H1 (cell line): Measurements from ENCODE around the gene GGA2. TPM values are rescaled to one million over a fixed set of nuclear protein-coding genes. Genes with fewer than 3 reads are reported as not detected.

Source experiments
- CTCF ChIA-PET: fragments of 300-600 bp; sonication (Branson Sonifier 250); formaldehyde crosslinking; loops from one replicate; lab custom pipeline; 2021; ENCODE audit not compliant: partially characterized antibody; lab: Charles Lee
- POLR2A ChIA-PET: fragments of 300-600 bp; sonication (Branson Sonifier 250); formaldehyde crosslinking; loops from one replicate; lab custom pipeline; 2021; ENCODE audit warnings: inconsistent platforms; ENCODE audit not compliant: partially characterized antibody; lab: Charles Lee
- DNase-seq, 2 experiments: peaks; one replicate each; pipeline versions ENCODE4 v3.0.0 to v3.0.0-alpha.2; 2010 to 2022; ENCODE audit warnings: low spot score in 2 of 2, low read depth in 1 of 2, mixed read lengths in 1 of 2
- FAIRE-seq: peaks from 2 replicates; lab custom pipeline; 2011; peaks lifted over from hg19 to GRCh38; lab: Jason Lieb, UNC
- H2AFZ ChIP-seq: 2 replicates; pipeline ENCODE4 v1.8.1; 2012; ENCODE audit warnings: low read length, inconsistent platforms
- H2AK5ac ChIP-seq: 2 replicates; pipeline ENCODE4 v1.6.1; 2013; ENCODE audit warnings: low read depth, low read length
- H2BK120ac ChIP-seq: replicated peaks from 2 replicates; pipeline ENCODE3; 2013; ENCODE audit warnings: low read depth, low read length, inconsistent platforms
- H2BK12ac ChIP-seq: 2 replicates; pipeline ENCODE4 v1.6.1; 2013; ENCODE audit warnings: low read depth, low read length
- H2BK15ac ChIP-seq: 2 replicates; pipeline ENCODE4 v1.6.1; 2013; ENCODE audit warnings: low read length
- H2BK20ac ChIP-seq: 2 replicates; pipeline ENCODE4 v1.6.1; 2013; ENCODE audit warnings: low read length
- H2BK5ac ChIP-seq: 2 replicates; pipeline ENCODE4 v1.6.1; 2013; ENCODE audit warnings: low read depth, low read length
- H3K14ac ChIP-seq: 2 replicates; pipeline ENCODE4 v1.6.1; 2013; ENCODE audit warnings: inconsistent platforms; ENCODE audit not compliant: insufficient read length
- H3K18ac ChIP-seq: 2 replicates; pipeline ENCODE4 v1.6.1; 2013; ENCODE audit warnings: low read length; ENCODE audit errors: extremely low read depth
- H3K23ac ChIP-seq: 2 replicates; pipeline ENCODE4 v1.6.1; 2013; ENCODE audit warnings: inconsistent platforms; ENCODE audit not compliant: insufficient read length
- H3K23me2 ChIP-seq: 2 replicates; pipeline ENCODE4 v1.6.1; 2013; ENCODE audit warnings: low read depth, low read length
- H3K27ac ChIP-seq: 2 replicates; pipeline ENCODE4 v1.6.1; 2011; ENCODE audit warnings: low read depth, low read length, inconsistent platforms
- H3K27me3 ChIP-seq, 4 experiments: replicated peaks in 1 of 4; 1 replicate in 1 of 4; 2 replicates in 3 of 4; pipeline versions ENCODE4 v1.6.1 to v1.8.1; 2011 to 2013; ENCODE audit warnings: low read length in 3 of 4, mild to moderate bottlenecking in 3 of 4, inconsistent platforms in 2 of 4, mixed read lengths in 2 of 4, moderate library complexity in 1 of 4; ENCODE audit not compliant: control insufficient read depth in 3 of 4, insufficient read depth in 3 of 4; ENCODE audit errors: extremely low read depth in 1 of 4
- H3K36me3 ChIP-seq, 4 experiments: 2 replicates each; pipeline versions ENCODE4 v1.6.1 to v1.8.1; 2011 to 2013; ENCODE audit warnings: mild to moderate bottlenecking in 4 of 4, low read length in 3 of 4, moderate library complexity in 2 of 4, control low read depth in 1 of 4, inconsistent platforms in 1 of 4; ENCODE audit not compliant: insufficient read depth in 4 of 4, control insufficient read depth in 2 of 4
- H3K4ac ChIP-seq: replicated peaks from 2 replicates; pipeline ENCODE3; 2013; ENCODE audit warnings: low read length, low read depth, mixed read lengths, inconsistent platforms; ENCODE audit not compliant: insufficient read length
- H3K4me1 ChIP-seq, 4 experiments: replicated peaks in 1 of 4; 1 replicate in 1 of 4; 2 replicates in 3 of 4; pipeline versions ENCODE4 v1.6.1 to v1.8.1; 2011 to 2013; ENCODE audit warnings: low read length in 3 of 4, inconsistent platforms in 2 of 4, mixed read lengths in 1 of 4; ENCODE audit not compliant: insufficient read depth in 4 of 4, control insufficient read depth in 3 of 4
- H3K4me2 ChIP-seq, 2 experiments: 2 replicates each; pipeline versions ENCODE4 v1.6.1 to v1.8.1; 2011 to 2013; ENCODE audit warnings: low read depth in 2 of 2, low read length in 2 of 2, control low read depth in 1 of 2, inconsistent platforms in 1 of 2, mild to moderate bottlenecking in 1 of 2; ENCODE audit not compliant: insufficient read depth in 1 of 2
- H3K4me3 ChIP-seq, 4 experiments: fragments of 200-600, 300-600 bp in 1 of 4; sonication (generic), shearing (Covaris generic), sonication (Bioruptor Twin) in 1 of 4; 2 replicates each; pipeline versions ENCODE4 v1.5.1 to v1.8.1; 2011 to 2016; ENCODE audit warnings: low read length in 4 of 4, low read depth in 3 of 4, control low read depth in 2 of 4, inconsistent platforms in 2 of 4, mild to moderate bottlenecking in 2 of 4, mixed read lengths in 1 of 4, moderate library complexity in 1 of 4; ENCODE audit not compliant: insufficient read depth in 2 of 4; ENCODE audit errors: extremely low read depth in 1 of 4
- H3K56ac ChIP-seq: replicated peaks from 2 replicates; pipeline ENCODE3; 2013; ENCODE audit warnings: low read depth, mild to moderate bottlenecking, mixed read lengths, low read length, inconsistent platforms; ENCODE audit not compliant: insufficient read length
- H3K79me1 ChIP-seq: 2 replicates; pipeline ENCODE4 v1.6.1; 2013; ENCODE audit warnings: low read depth, low read length, control low read depth
- H3K79me2 ChIP-seq, 2 experiments: 2 replicates each; pipeline versions ENCODE4 v1.6.1 to v1.8.1; 2012 to 2013; ENCODE audit warnings: low read length in 2 of 2, mild to moderate bottlenecking in 2 of 2, inconsistent platforms in 1 of 2; ENCODE audit not compliant: insufficient read depth in 2 of 2, control insufficient read depth in 1 of 2
- H3K9ac ChIP-seq, 4 experiments: replicated peaks in 1 of 4; 1 replicate in 1 of 4; 2 replicates in 3 of 4; pipeline versions ENCODE4 v1.6.1 to v1.8.1; 2011 to 2013; ENCODE audit warnings: low read depth in 3 of 4, low read length in 3 of 4, control low read depth in 2 of 4, mild to moderate bottlenecking in 2 of 4, moderate library complexity in 2 of 4, inconsistent platforms in 1 of 4; ENCODE audit errors: extremely low read depth in 1 of 4
- H3K9me3 ChIP-seq, 2 experiments: 2 replicates each; pipeline versions ENCODE4 v1.6.1 to v1.8.1; 2012 to 2013; ENCODE audit warnings: mild to moderate bottlenecking in 2 of 2, moderate library complexity in 2 of 2, control low read depth in 1 of 2, inconsistent platforms in 1 of 2, low read depth in 1 of 2, low read length in 1 of 2, mixed read lengths in 1 of 2; ENCODE audit not compliant: insufficient read depth in 2 of 2
- H4K20me1 ChIP-seq, 2 experiments: replicated peaks in 1 of 2; 2 replicates each; pipeline versions ENCODE3 to v1.8.1; 2011 to 2013; ENCODE audit warnings: inconsistent platforms in 2 of 2, low read length in 2 of 2, mild to moderate bottlenecking in 1 of 2; ENCODE audit not compliant: insufficient read depth in 2 of 2, control insufficient read depth in 1 of 2
- H4K5ac ChIP-seq: 2 replicates; pipeline ENCODE4 v1.6.1; 2013; ENCODE audit warnings: low read length, low read depth, mixed read lengths, inconsistent platforms; ENCODE audit not compliant: insufficient read length
- H4K8ac ChIP-seq: 2 replicates; pipeline ENCODE4 v1.8.0; 2013; ENCODE audit warnings: mild to moderate bottlenecking, moderate library complexity, low read length, inconsistent platforms; ENCODE audit not compliant: insufficient read depth; ENCODE audit errors: extremely low read depth
- H4K91ac ChIP-seq: replicated peaks from 2 replicates; pipeline ENCODE3; 2013; ENCODE audit warnings: low read length, mixed read lengths, inconsistent platforms; ENCODE audit not compliant: insufficient read length
- EP300 ChIP-seq, 2 experiments: IDR thresholded peaks; 1 replicate in 1 of 2; 2 replicates in 1 of 2; pipeline ENCODE4 v1.6.1; 2011 to 2012; ENCODE audit warnings: low read depth in 2 of 2, low read length in 2 of 2, mild to moderate bottlenecking in 2 of 2, borderline replicate concordance in 1 of 2, inconsistent platforms in 1 of 2, moderate library complexity in 1 of 2
- EZH2 ChIP-seq: fragments of 200-600 bp; sonication (generic); IDR thresholded peaks from 2 replicates; pipeline ENCODE4 v1.7.1; 2012; ENCODE audit warnings: low read depth, mild to moderate bottlenecking, moderate library complexity, low read length, inconsistent platforms; ENCODE audit not compliant: severe bottlenecking
- HDAC2 ChIP-seq, 2 experiments: fragments of 300-600 bp in 1 of 2; sonication (generic) in 1 of 2; IDR thresholded peaks; 2 replicates each; pipeline ENCODE4 v1.6.1; 2011 to 2012; ENCODE audit warnings: low read depth in 2 of 2, low read length in 2 of 2, mild to moderate bottlenecking in 2 of 2, moderate library complexity in 2 of 2, borderline replicate concordance in 1 of 2, inconsistent platforms in 1 of 2
- NANOG ChIP-seq: IDR thresholded peaks from 2 replicates; pipeline ENCODE4 v1.6.1; 2011; ENCODE audit warnings: low read length, low read depth, mild to moderate bottlenecking, inconsistent platforms; ENCODE audit not compliant: insufficient read depth, poor library complexity, severe bottlenecking
- PHF8 ChIP-seq: fragments of 200-600 bp; sonication (generic); conservative IDR thresholded peaks from 2 replicates; pipeline ENCODE4 v1.7.1; 2012; ENCODE audit warnings: low read depth, mild to moderate bottlenecking, inconsistent platforms, low read length, moderate library complexity
- TAF1 ChIP-seq: IDR thresholded peaks from 2 replicates; pipeline ENCODE4 v1.6.1; 2011; ENCODE audit warnings: mild to moderate bottlenecking, low read depth, low read length
- TBP ChIP-seq: IDR thresholded peaks from 2 replicates; pipeline ENCODE4 v1.6.1; 2011; ENCODE audit warnings: low read depth, low read length, improper control_type of control experiment
- USF2 ChIP-seq: IDR thresholded peaks from 2 replicates; pipeline ENCODE4 v1.6.1; 2011; ENCODE audit warnings: low read length, improper control_type of control experiment
- WGBS, 2 experiments: shearing (Covaris generic) in 1 of 2; methylation state at CpG; one replicate each; pipeline versions ENCODE4 v1.1.6 to v1.1.7; 2013 to 2015; ENCODE audit warnings: low lambda C conversion rate in 2 of 2, mixed read lengths in 2 of 2, inconsistent platforms in 1 of 2, low coverage in 1 of 2, missing lambda C conversion rate in 1 of 2; ENCODE audit not compliant: insufficient replicate concordance in 2 of 2, insufficient coverage in 1 of 2, insufficient read length in 1 of 2; ENCODE audit errors: extremely low coverage in 1 of 2, missing lambda C conversion rate in 1 of 2; 5-methylcytosine and 5-hydroxymethylcytosine counted together
- polyA plus RNA-seq, 7 experiments: library from polyadenylated mRNA; depleted of rRNA in 3 of 7; stranded (reverse) in 5 of 7; unstranded in 2 of 7; fragments of >200 nt in 5 of 7; fragments of 200-250 nt in 2 of 7; gene quantifications; 1 replicate in 5 of 7; 2 replicates in 1 of 7; 4 replicates in 1 of 7; pipeline versions ENCODE4 v1.2.1 to v1.2.3, GENCODE V29; 2011 to 2013; ENCODE audit warnings: missing spikeins in 2 of 7, mixed read lengths in 2 of 7
- total RNA-seq: library from RNA; stranded (reverse); fragmentation: NEBNext Ultra II Directional; extraction: Animal tissue kit (Norgen Biotek cat#: 25700); gene quantifications from 2 replicates; pipeline ENCODE4 v1.2.1, GENCODE V29; 2021

Gene GGA2
- total and polyA plus RNA-seq, 2 of the 8 experiments (the other 6 are each of a cell fraction or from before 2014, with no cell fraction given): 65.8 to 114 TPM

- POLR2A ChIA-PET: interaction anchor here (0.7 to 1.9 kb wide), 9 partner anchors 8 to 226 kb away, joined by 3 to 12 read pairs (median 5); partner anchors contain the start of genes EARS2, PLK1 and UBFD1
- TF ChIP-seq TBP (peak; percentile 56), HDAC2 (IDR thresholded peaks at IDR 0.05; ENCODE audit: borderline replicate concordance in 1 of 2, low read depth in 2 of 2, low read length in 2 of 2) (peak; percentile 10 to 46; a peak in 1 of 4 replicates), EZH2 (no peak), NANOG (no peak), PHF8 (peak; percentile 82), EP300 (IDR thresholded peaks at IDR 0.05; ENCODE audit: borderline replicate concordance in 1 of 2, low read depth in 2 of 2, low read length in 2 of 2) (no peak), USF2 (no peak), TAF1 (no peak)
These were observed 57.5 kb downstream of the GGA2 start, which contains the start of gene COG7 for GRCh38 chr16:23452572-23453337. TSS of gene COG7 (minus strand) at chr16:23453189. CDS start at chr16:23452994, 195 bp downstream.

More at GRCh38 chr16:23452572-23453337, 57.5 kb downstream of the GGA2 start, which contains the start of gene COG7:
- Histone ChIP-seq H3K4me1 (peaks cover 0 to 3% (median 1%) of the 10 kb centered on the region in 4 experiments; a peak in 3 of 7 replicates), H3K4ac (no peak within 1 kb of the TSS), H3K14ac (no peak within 1 kb of the TSS), H3K79me2 (0 out of 4 replicates have a peak, but pooled peaks cover 0 to 3% of the 10 kb centered on the region in 2 experiments), H4K91ac (peak within 1 kb of the TSS; percentile 75), H2BK5ac (peak within 1 kb of the TSS; percentile 94), H3K4me3 (peak within 1 kb of the TSS; percentile 76 to 98 (median 82)), H3K23ac (no peak within 1 kb of the TSS), H2BK15ac (peak within 1 kb of the TSS; percentile 94; the same call in 1 of the 2 replicates), H3K4me2 (peak within 1 kb of the TSS; percentile 60 to 93), H2AK5ac (no peak within 1 kb of the TSS), H3K27ac (peak within 1 kb of the TSS; percentile 61; the same call in 1 of the 2 replicates), H3K56ac (peak within 1 kb of the TSS; percentile 52), H3K9ac (peak within 1 kb of the TSS; percentile 30 to 84 (median 68); a peak in 6 of 7 replicates), H2BK120ac (peak within 1 kb of the TSS; percentile 69), H3K18ac (peak within 1 kb of the TSS; percentile 75; the same call in 1 of the 2 replicates), H4K20me1 (peaks cover 0 to 3% of the 10 kb centered on the region in 2 experiments), H4K8ac (peak within 1 kb of the TSS; percentile 93), H3K27me3 (no peaks in the 10 kb centered on the region), H3K79me1 (0 out of 2 replicates have a peak, but pooled peaks cover 2% of the 10 kb centered on the region), H3K23me2 (peaks cover 3% of the 10 kb centered on the region; the same call in 1 of the 2 replicates), H4K5ac (peak within 1 kb of the TSS; percentile 95), H3K36me3 (no peaks in the 10 kb centered on the region), H3K9me3 (no peaks in the 10 kb centered on the region), H2AFZ (peak within 1 kb of the TSS; percentile 53), H2BK20ac (no peak within 1 kb of the TSS), H2BK12ac (peak within 1 kb of the TSS; percentile 90)
- WGBS, 2 experiments: 1% methylated on average over 57 of the region's 57 CpGs; no CpG with 5 or more reads in 1 of the 2 experiments
- FAIRE-seq (no peak), DNase-seq (peak; percentile 44 to 94)
- CTCF ChIA-PET: interaction anchor here (1.1 to 5.5 kb wide), 3 partner anchors 18 to 230 kb away, joined by 3 to 38 read pairs (median 3); no protein-coding TSS in a partner anchor
